Ramos (cell line): Measurements from ENCODE around the gene CLCN2.
"Not testable (repeated sequence)": the region's sequence is repeated elsewhere in the genome, so short reads cannot be mapped to it uniquely, and the experiment has no call there.

Experiments used
- in situ Hi-C: fragments of 300-500 bp; cut with MboI; formaldehyde crosslinking; loops from one replicate; pipeline ENCODE4 v1.14.3; 2022; ENCODE audit warnings: low sequenced_read_pairs; ENCODE audit not compliant: unreplicated experiment

CLCN2 gene

GRCh38 chr3:184348057-184348382 is 13.4 kb downstream of the CLCN2 start:
- in situ Hi-C loops, result no loop called here

GRCh38 chr3:184347321-184348056 is 13.9 kb downstream of the CLCN2 start:
- in situ Hi-C loops, result no loop called here

- in situ Hi-C loops, result no loop called here
These were observed 14.8 kb downstream of the CLCN2 start for GRCh38 chr3:184346480-184347190.

- in situ Hi-C loops, result no loop called here
These were observed 15.9 kb downstream of the CLCN2 start for GRCh38 chr3:184345317-184346144.

GRCh38 chr3:184344579-184345316 is 16.7 kb downstream of the CLCN2 start:
- in situ Hi-C loops, result no loop called here

GRCh38 chr3:184343200-184343876 is 18.1 kb downstream of the CLCN2 start:
- in situ Hi-C loops, result no loop called here

- in situ Hi-C loops, result no loop called here
These were observed 19.5 kb downstream of the CLCN2 start for GRCh38 chr3:184341925-184342324.

GRCh38 chr3:184339451-184340135 is 21.8 kb downstream of the CLCN2 start:
- in situ Hi-C loops, result not testable (repeated sequence)

- in situ Hi-C loops, result no loop called here
These were observed 22.4 kb downstream of the CLCN2 start for GRCh38 chr3:184339001-184339400.

- in situ Hi-C loops, result no loop called here
These were observed 22.9 kb downstream of the CLCN2 start for GRCh38 chr3:184338511-184338945.

- in situ Hi-C loops, result no loop called here
These were observed 23.4 kb downstream of the CLCN2 start for GRCh38 chr3:184337981-184338380.

- in situ Hi-C loops, result no loop called here
These were observed 24.0 kb downstream of the CLCN2 start, which contains the start of gene FAM131A for GRCh38 chr3:184337399-184337714. Gene FAM131A, plus strand, starts transcription at chr3:184337600. Its CDS starts 31 bp downstream, at chr3:184337631.

- in situ Hi-C loops, result no loop called here
These were observed 24.6 kb downstream of the CLCN2 start for GRCh38 chr3:184336547-184337398.

- in situ Hi-C loops, result no loop called here
These were observed 25.5 kb downstream of the CLCN2 start for GRCh38 chr3:184335661-184336546.

GRCh38 chr3:184335291-184335660 is 26.1 kb downstream of the CLCN2 start:
- in situ Hi-C loops, result no loop called here

GRCh38 chr3:184334470-184335158 is 26.8 kb downstream of the CLCN2 start:
- in situ Hi-C loops, result no loop called here

- in situ Hi-C loops, result no loop called here
These were observed 27.7 kb downstream of the CLCN2 start for GRCh38 chr3:184333700-184334099.
